Dermis blood vessel endothelial cell (primary cell): ENCODE data around the gene AIRE. TPM values are rescaled to one million over a fixed set of nuclear protein-coding genes. Genes with fewer than 3 reads are reported as not detected.
"Not testable (repeated sequence)": the region's sequence is repeated elsewhere in the genome, so short reads cannot be mapped to it uniquely, and the experiment has no call there.

Source experiments
- DNase-seq: peaks from one replicate; pipeline ENCODE4 v3.0.0; 2010
- total RNA-seq: library from RNA; depleted of rRNA; stranded (reverse); fragments of >200 nt; gene quantifications from 2 replicates; pipeline ENCODE4 v1.2.3, GENCODE V29; 2014

The AIRE gene
- total RNA-seq, 1 donor from 2014 or later = not detected

- no peak for DNase-seq
Observed at GRCh38 chr21:44267655-44268142, 18.0 kb upstream of the AIRE start.

- no peak for DNase-seq
Observed at GRCh38 chr21:44269090-44269489, 16.6 kb upstream of the AIRE start.

GRCh38 chr21:44271558-44272283 is 14.0 kb upstream of the AIRE start:
- DNase-seq = no peak

GRCh38 chr21:44272284-44272858 is 13.3 kb upstream of the AIRE start:
- DNase-seq = no peak

- no peak for DNase-seq
Observed at GRCh38 chr21:44273046-44273445, 12.6 kb upstream of the AIRE start.

GRCh38 chr21:44275041-44275440 is 10.6 kb upstream of the AIRE start:
- no peak for DNase-seq

- no peak for DNase-seq
Observed at GRCh38 chr21:44279354-44280260, 6.1 kb upstream of the AIRE start.

GRCh38 chr21:44281801-44282200 is 3.9 kb upstream of the AIRE start:
- no peak for DNase-seq

- DNase-seq = no peak
Observed at GRCh38 chr21:44282370-44282769, 3.3 kb upstream of the AIRE start.

- not testable (repeated sequence) for DNase-seq
Observed at GRCh38 chr21:44283211-44283785, 2.4 kb upstream of the AIRE start.

GRCh38 chr21:44283948-44284347 is 1.7 kb upstream of the AIRE start:
- no peak for DNase-seq

GRCh38 chr21:44286086-44286715 is 525 bp downstream of the AIRE start:
- DNase-seq = no peak

GRCh38 chr21:44286716-44287632 is 1.3 kb downstream of the AIRE start:
- DNase-seq = no peak

GRCh38 chr21:44288251-44289110 is 2.8 kb downstream of the AIRE start:
- no peak for DNase-seq

- DNase-seq = no peak
Observed at GRCh38 chr21:44289381-44290010, 3.8 kb downstream of the AIRE start.

GRCh38 chr21:44290327-44291077 is 4.8 kb downstream of the AIRE start:
- DNase-seq = no peak

- DNase-seq = no peak
Observed at GRCh38 chr21:44291078-44291935, 5.6 kb downstream of the AIRE start.
